Activated naive CD4-positive, alpha-beta T cell treated with anti-CD3 and anti-CD28 coated beads for 36 hours (primary cell): ENCODE data around the gene JAK3. TPM values are rescaled to one million over a fixed set of nuclear protein-coding genes. Genes with fewer than 3 reads are reported as not detected.

ENCODE experiments used
- CTCF ChIA-PET: fragments of 350-600 bp; sonication (Branson Sonifier 250); formaldehyde crosslinking; loops from one replicate; lab custom pipeline; 2021; ENCODE audit warnings: antibody characterized with exemption; lab: Charles Lee
- DNase-seq: peaks from one replicate; pipeline ENCODE4 v3.0.0-alpha.2; 2020
- H3K27ac Mint-ChIP-seq: one replicate; pipeline ENCODE4 v1.8.0; 2021; ENCODE audit warnings: mild to moderate bottlenecking, mixed read lengths
- H3K27me3 Mint-ChIP-seq: one replicate; pipeline ENCODE4 v1.8.0; 2021; ENCODE audit warnings: low read depth, mixed read lengths
- H3K36me3 Mint-ChIP-seq: one replicate; pipeline ENCODE4 v1.8.0; 2021; ENCODE audit warnings: low read depth, mixed read lengths
- H3K4me1 Mint-ChIP-seq: one replicate; pipeline ENCODE4 v1.8.0; 2021; ENCODE audit warnings: low read depth, mixed read lengths
- H3K4me3 Mint-ChIP-seq: one replicate; pipeline ENCODE4 v1.8.0; 2021; ENCODE audit warnings: mild to moderate bottlenecking, moderate library complexity, mixed read lengths
- H3K9me3 Mint-ChIP-seq: one replicate; pipeline ENCODE4 v1.8.0; 2021; ENCODE audit warnings: mixed read lengths
- intact Hi-C: fragments of 100-400 bp; cut with micrococcal nuclease; formaldehyde crosslinking; loops from one replicate; pipeline ENCODE4 v1.15.1; 2023
- total RNA-seq, 2 experiments: library from RNA; stranded (reverse); gene quantifications; one replicate each; pipeline ENCODE4 v1.2.3, GENCODE V29; 2021

Gene JAK3
- total RNA-seq, 2 experiments from 2014 or later = 231 to 235 TPM

- Mint-ChIP-seq H3K4me1 (peaks cover 65% of the 10 kb centered on the region), H3K9me3 (no peaks in the 10 kb centered on the region), H3K27me3 (no peaks in the 10 kb centered on the region), H3K36me3 (peaks cover 47% of the 10 kb centered on the region), H3K27ac (peak overlapping the region; percentile 94), H3K4me3 (peak overlapping the region; percentile 94)
- CTCF ChIA-PET = no interaction called here
- DNase-seq = peak; percentile 68
- intact Hi-C loops = loop anchor here (2.0 kb wide), 1 partner anchor 49 kb away; no protein-coding TSS in a partner anchor
Measured at GRCh38 chr19:17846146-17846545, 1.6 kb downstream of the JAK3 start.

- CTCF ChIA-PET = interaction anchor here (0.7 to 0.9 kb wide), 2 partner anchors 47 to 248 kb away, joined by 3 read pairs; no protein-coding TSS in a partner anchor
- peaks cover 49% of the 10 kb centered on the region for H3K4me1 Mint-ChIP-seq
- no peaks in the 10 kb centered on the region for H3K27me3 Mint-ChIP-seq
- intact Hi-C loops = no loop called here
- peaks cover 61% of the 10 kb centered on the region for H3K36me3 Mint-ChIP-seq
- no peak overlapping the region for H3K4me3 Mint-ChIP-seq
- no peaks in the 10 kb centered on the region for H3K9me3 Mint-ChIP-seq
- no peak for DNase-seq
- peak overlapping the region; percentile 94 for H3K27ac Mint-ChIP-seq
Measured at GRCh38 chr19:17843908-17844490, 3.8 kb downstream of the JAK3 start.

GRCh38 chr19:17843292-17843827, 4.4 kb downstream of the JAK3 start:
- Mint-ChIP-seq H3K9me3 (no peaks in the 10 kb centered on the region), H3K4me3 (no peak overlapping the region), H3K4me1 (peaks cover 43% of the 10 kb centered on the region), H3K36me3 (peaks cover 65% of the 10 kb centered on the region), H3K27ac (peak overlapping the region; percentile 63), H3K27me3 (no peaks in the 10 kb centered on the region)
- no peak for DNase-seq
- intact Hi-C loops = no loop called here
- CTCF ChIA-PET = interaction anchor here (0.6 to 0.9 kb wide), 4 partner anchors 12 to 249 kb away, joined by 3 to 5 read pairs (median 3); no protein-coding TSS in a partner anchor

- no peak overlapping the region for H3K4me3 Mint-ChIP-seq
- intact Hi-C loops = no loop called here
- peaks cover 39% of the 10 kb centered on the region for H3K4me1 Mint-ChIP-seq
- H3K9me3 Mint-ChIP-seq = no peaks in the 10 kb centered on the region
- no peaks in the 10 kb centered on the region for H3K27me3 Mint-ChIP-seq
- CTCF ChIA-PET = interaction anchor here (0.6 to 0.9 kb wide), 3 partner anchors 13 to 87 kb away, joined by 3 to 5 read pairs (median 3); no protein-coding TSS in a partner anchor
- no peak overlapping the region for H3K27ac Mint-ChIP-seq
- no peak for DNase-seq
- H3K36me3 Mint-ChIP-seq = peaks cover 71% of the 10 kb centered on the region
Measured at GRCh38 chr19:17842663-17843291, 5.0 kb downstream of the JAK3 start.

GRCh38 chr19:17841810-17842662, 5.7 kb downstream of the JAK3 start:
- CTCF ChIA-PET = interaction anchor here (0.7 kb wide), 1 partner anchor 14 kb away, joined by 3 read pairs; no protein-coding TSS in a partner anchor
- Mint-ChIP-seq H3K36me3 (peaks cover 72% of the 10 kb centered on the region), H3K4me3 (no peak overlapping the region), H3K4me1 (peaks cover 39% of the 10 kb centered on the region), H3K9me3 (no peaks in the 10 kb centered on the region), H3K27me3 (no peaks in the 10 kb centered on the region), H3K27ac (no peak overlapping the region)
- DNase-seq = peak; percentile 84
- intact Hi-C loops = no loop called here

GRCh38 chr19:17841371-17841809, 6.4 kb downstream of the JAK3 start:
- Mint-ChIP-seq H3K27ac (no peak overlapping the region), H3K36me3 (peaks cover 74% of the 10 kb centered on the region), H3K4me3 (no peak overlapping the region), H3K9me3 (no peaks in the 10 kb centered on the region), H3K27me3 (no peaks in the 10 kb centered on the region), H3K4me1 (peaks cover 40% of the 10 kb centered on the region)
- intact Hi-C loops = no loop called here
- DNase-seq = no peak
- CTCF ChIA-PET = interaction anchor here (1.0 kb wide), 1 partner anchor 18 kb away, joined by 3 read pairs; the partner anchor contains the start of gene RPL18A

- DNase-seq = no peak
- intact Hi-C loops = no loop called here
- Mint-ChIP-seq H3K27ac (no peak overlapping the region), H3K4me3 (no peak overlapping the region), H3K9me3 (no peaks in the 10 kb centered on the region), H3K36me3 (peaks cover 79% of the 10 kb centered on the region), H3K4me1 (peaks cover 30% of the 10 kb centered on the region), H3K27me3 (no peaks in the 10 kb centered on the region)
- CTCF ChIA-PET = no interaction called here
Measured at GRCh38 chr19:17840019-17840418, 7.8 kb downstream of the JAK3 start.

- DNase-seq = no peak
- no peak overlapping the region for H3K4me3 Mint-ChIP-seq
- CTCF ChIA-PET = interaction anchor here (0.5 to 0.6 kb wide), 2 partner anchors 88 to 1122 kb away, joined by 3 to 4 read pairs; no protein-coding TSS in a partner anchor
Measured at GRCh38 chr19:17837972-17838371, 9.8 kb downstream of the JAK3 start.

GRCh38 chr19:17836530-17836929, 11.3 kb downstream of the JAK3 start:
- no peaks in the 10 kb centered on the region for H3K27me3 Mint-ChIP-seq
- no peak overlapping the region for H3K4me3 Mint-ChIP-seq
- H3K9me3 Mint-ChIP-seq = peaks cover 3% of the 10 kb centered on the region
- CTCF ChIA-PET = no interaction called here
- H3K36me3 Mint-ChIP-seq = peaks cover 76% of the 10 kb centered on the region
- intact Hi-C loops = no loop called here
- peaks cover 11% of the 10 kb centered on the region for H3K4me1 Mint-ChIP-seq
- no peak for DNase-seq
- H3K27ac Mint-ChIP-seq = peak overlapping the region; percentile 78

More at GRCh38 chr19:17837972-17838371, 9.8 kb downstream of the JAK3 start:
- peaks cover 67% of the 10 kb centered on the region for H3K36me3 Mint-ChIP-seq
- intact Hi-C loops = no loop called here
- peaks cover 11% of the 10 kb centered on the region for H3K4me1 Mint-ChIP-seq
- H3K27ac Mint-ChIP-seq = no peak overlapping the region
- H3K27me3 Mint-ChIP-seq = no peaks in the 10 kb centered on the region
- no peaks in the 10 kb centered on the region for H3K9me3 Mint-ChIP-seq

GRCh38 chr19:17835182-17836006, 12.4 kb downstream of the JAK3 start:
- Mint-ChIP-seq H3K9me3 (peaks cover 3% of the 10 kb centered on the region), H3K4me3 (no peak overlapping the region), H3K27me3 (no peaks in the 10 kb centered on the region), H3K4me1 (peaks cover 12% of the 10 kb centered on the region), H3K36me3 (peaks cover 74% of the 10 kb centered on the region), H3K27ac (peak overlapping the region; percentile 78)
- intact Hi-C loops = no loop called here
- DNase-seq = no peak
- CTCF ChIA-PET = interaction anchor here (1.6 kb wide), 1 partner anchor 17 kb away, joined by 4 read pairs; no protein-coding TSS in a partner anchor
